Fibroblast of lung (primary cell): Measurements from ENCODE around the gene SLCO1A2. TPM values are rescaled to one million over a fixed set of nuclear protein-coding genes. Genes with fewer than 3 reads are reported as not detected.
"Not testable (repeated sequence)": the region's sequence is repeated elsewhere in the genome, so short reads cannot be mapped to it uniquely, and the experiment has no call there.

Experiments
- DNase-seq, 2 donors: peaks; one replicate each; pipeline versions ENCODE4 v3.0.0 to v3.0.0-alpha.2; 2010; ENCODE audit warnings: low read depth in 2 of 2
- H2AFZ ChIP-seq: 2 replicates; pipeline ENCODE4 v1.5.1; 2012; ENCODE audit warnings: low read length, control low read depth, inconsistent platforms
- H3K27ac ChIP-seq: 2 replicates; pipeline ENCODE4 v1.5.1; 2011; ENCODE audit warnings: low read length, control low read depth; ENCODE audit not compliant: insufficient read depth
- H3K27me3 ChIP-seq: 2 replicates; pipeline ENCODE4 v1.5.1; 2011; ENCODE audit warnings: mild to moderate bottlenecking, low read length; ENCODE audit not compliant: control insufficient read depth, insufficient read depth
- H3K36me3 ChIP-seq: 2 replicates; pipeline ENCODE4 v1.5.1; 2011; ENCODE audit warnings: low read length; ENCODE audit not compliant: control insufficient read depth, insufficient read depth
- H3K4me1 ChIP-seq: 2 replicates; pipeline ENCODE4 v1.5.1; 2011; ENCODE audit warnings: low read length; ENCODE audit not compliant: control insufficient read depth, insufficient read depth; ENCODE audit errors: extremely low read depth
- H3K4me2 ChIP-seq: 2 replicates; pipeline ENCODE4 v1.5.1; 2011; ENCODE audit warnings: low read length, control low read depth; ENCODE audit not compliant: insufficient read depth; ENCODE audit errors: extremely low read depth
- H3K4me3 ChIP-seq, 4 experiments: fragments of 200-600 bp in 1 of 4; sonication (generic) in 1 of 4; replicated peaks in 1 of 4; 2 replicates each; pipeline ENCODE4 v1.5.1; 2011 to 2016; ENCODE audit warnings: low read length in 4 of 4, low read depth in 3 of 4, mild to moderate bottlenecking in 3 of 4, control low read depth in 2 of 4, inconsistent platforms in 1 of 4, mixed read lengths in 1 of 4; ENCODE audit not compliant: insufficient read depth in 1 of 4; ENCODE audit errors: control extremely low read depth in 1 of 4
- H3K79me2 ChIP-seq: 2 replicates; pipeline ENCODE4 v1.5.1; 2012; ENCODE audit warnings: mild to moderate bottlenecking, low read length, inconsistent platforms; ENCODE audit not compliant: control insufficient read depth, insufficient read depth
- H3K9ac ChIP-seq: 2 replicates; pipeline ENCODE4 v1.5.1; 2011; ENCODE audit warnings: mild to moderate bottlenecking, low read length, control low read depth; ENCODE audit not compliant: insufficient read depth
- H3K9me3 ChIP-seq: 2 replicates; pipeline ENCODE4 v1.5.1; 2012; ENCODE audit warnings: low read depth, low read length; ENCODE audit not compliant: control insufficient read depth, insufficient read depth
- H4K20me1 ChIP-seq: 2 replicates; pipeline ENCODE4 v1.5.1; 2011; ENCODE audit warnings: low read length; ENCODE audit not compliant: control insufficient read depth, insufficient read depth; ENCODE audit errors: extremely low read depth
- CTCF ChIP-seq, 2 donors: IDR thresholded peaks in 1 of 2; conservative IDR thresholded peaks in 1 of 2; 1 replicate in 1 of 2; 2 replicates in 1 of 2; pipeline ENCODE4 v1.5.1; 2011 to 2012; ENCODE audit warnings: low read length in 2 of 2, control low read depth in 1 of 2, inconsistent platforms in 1 of 2, low read depth in 1 of 2, mild to moderate bottlenecking in 1 of 2
- EZH2 ChIP-seq: IDR thresholded peaks from 2 replicates; pipeline ENCODE4 v1.5.1; 2012; ENCODE audit warnings: low read length, control low read depth, mild to moderate bottlenecking; ENCODE audit errors: missing control alignments
- polyA minus RNA-seq: library from RNA; depleted of rRNA, polyadenylated mRNA; stranded (reverse); fragments of >200 nt; gene quantifications from 2 replicates; pipeline ENCODE4 v1.2.3, GENCODE V29; 2011; ENCODE audit warnings: low replicate concordance
- polyA plus RNA-seq, 2 donors: library from polyadenylated mRNA; depleted of rRNA in 1 of 2; stranded (reverse) in 1 of 2; unstranded in 1 of 2; fragments of >200 nt; gene quantifications; 2 replicates each; pipeline ENCODE4 v1.2.1, GENCODE V29; 2011 to 2012; ENCODE audit warnings: missing spikeins in 1 of 2
- total RNA-seq: library from RNA; depleted of rRNA; stranded (reverse); fragments of >200 nt; gene quantifications from 2 replicates; pipeline ENCODE4 v1.2.1, GENCODE V29; 2014

SLCO1A2 gene
- not detected in 2 replicates for total RNA-seq
- polyA plus RNA-seq = not detected in 2 replicates
- polyA plus RNA-seq (2012) = not detected in 2 replicates
- not detected in 2 replicates for polyA minus RNA-seq

- H3K27me3 ChIP-seq = no peaks in the 10 kb centered on the region
- no peaks in the 10 kb centered on the region for H3K9me3 ChIP-seq
- TF ChIP-seq EZH2 (no peak), CTCF (conservative IDR thresholded peaks at IDR 0.05 in 1 of 2, IDR thresholded peaks at IDR 0.05 in 1 of 2; ENCODE audit: low read depth in 1 of 2, low read length in 2 of 2) (no peak)
- H3K4me2 ChIP-seq = no peak within 1 kb of the TSS
- no peaks in the 10 kb centered on the region for H3K79me2 ChIP-seq
- H4K20me1 ChIP-seq = no peaks in the 10 kb centered on the region
- H3K36me3 ChIP-seq = no peaks in the 10 kb centered on the region
- no peak within 1 kb of the TSS for H3K27ac ChIP-seq
- DNase-seq = no peak
- no peak within 1 kb of the TSS for H3K4me3 ChIP-seq
- H3K9ac ChIP-seq = no peak within 1 kb of the TSS
- no peak within 1 kb of the TSS for H2AFZ ChIP-seq
- no peaks in the 10 kb centered on the region for H3K4me1 ChIP-seq
Measured at GRCh38 chr12:21334771-21335325, at the start of gene SLCO1A2. SLCO1A2 (minus strand) TSS chr12:21334917; CDS start chr12:21334647, 270 bp downstream.

GRCh38 chr12:21384261-21384660, 49.5 kb upstream of the SLCO1A2 start:
- Histone ChIP-seq H2AFZ (no peak overlapping the region), H3K9ac (no peak overlapping the region), H3K36me3 (no peaks in the 10 kb centered on the region), H3K9me3 (no peaks in the 10 kb centered on the region), H3K79me2 (no peaks in the 10 kb centered on the region), H3K27me3 (no peaks in the 10 kb centered on the region), H3K4me3 (no peak overlapping the region), H3K27ac (no peak overlapping the region), H4K20me1 (no peaks in the 10 kb centered on the region), H3K4me1 (no peaks in the 10 kb centered on the region), H3K4me2 (no peak overlapping the region)
- no peak for DNase-seq
- no peak for TF ChIP-seq CTCF (conservative IDR thresholded peaks at IDR 0.05 in 1 of 2, IDR thresholded peaks at IDR 0.05 in 1 of 2; ENCODE audit: low read depth in 1 of 2, low read length in 2 of 2)
- TF ChIP-seq EZH2 = no peak

GRCh38 chr12:21381320-21381719, 46.6 kb upstream of the SLCO1A2 start:
- H3K9me3 ChIP-seq, H3K4me1 ChIP-seq, H3K9ac ChIP-seq, H3K27ac ChIP-seq, H3K79me2 ChIP-seq, H3K36me3 ChIP-seq, H3K4me2 ChIP-seq, H4K20me1 ChIP-seq, DNase-seq, H2AFZ ChIP-seq, H3K4me3 ChIP-seq, H3K27me3 ChIP-seq: not testable (repeated sequence)
